Activated gamma-delta T cell (primary cell): ENCODE measurements around the gene CSTF3.
"Not testable (repeated sequence)": the region's sequence is repeated elsewhere in the genome, so short reads cannot be mapped to it uniquely, and the experiment has no call there.

ENCODE experiments used
- DNase-seq: peaks from one replicate; lab custom pipeline; 2025; lab: John Stamatoyannopoulos, UW

The CSTF3 gene

GRCh38 chr11:33160587-33160986, 693 bp downstream of the CSTF3 start:
- no peak for DNase-seq

GRCh38 chr11:33160136-33160535, 1.1 kb downstream of the CSTF3 start:
- DNase-seq, result no peak

GRCh38 chr11:33159378-33159867, 1.9 kb downstream of the CSTF3 start:
- not testable (repeated sequence) for DNase-seq

- DNase-seq, result no peak
Observed at GRCh38 chr11:33158596-33159275, 2.5 kb downstream of the CSTF3 start.

- DNase-seq, result no peak
Observed at GRCh38 chr11:33157103-33158027, 3.9 kb downstream of the CSTF3 start.

- no peak for DNase-seq
Observed at GRCh38 chr11:33151399-33151798, 9.9 kb downstream of the CSTF3 start.

- no peak for DNase-seq
Observed at GRCh38 chr11:33147559-33147958, 13.7 kb downstream of the CSTF3 start.

GRCh38 chr11:33135768-33136443, 25.4 kb downstream of the CSTF3 start:
- DNase-seq, result no peak

- no peak for DNase-seq
Observed at GRCh38 chr11:33135216-33135615, 26.1 kb downstream of the CSTF3 start.

- DNase-seq, result no peak
Observed at GRCh38 chr11:33134276-33134675, 27.0 kb downstream of the CSTF3 start.

GRCh38 chr11:33133761-33134160, 27.5 kb downstream of the CSTF3 start:
- no peak for DNase-seq

- no peak for DNase-seq
Observed at GRCh38 chr11:33132510-33132909, 28.8 kb downstream of the CSTF3 start.

- DNase-seq, result no peak
Observed at GRCh38 chr11:33128739-33129138, 32.5 kb downstream of the CSTF3 start.

- DNase-seq, result no peak
Observed at GRCh38 chr11:33125611-33126010, 35.7 kb downstream of the CSTF3 start.

GRCh38 chr11:33125025-33125424, 36.3 kb downstream of the CSTF3 start:
- DNase-seq, result no peak

GRCh38 chr11:33122696-33123095, 38.6 kb downstream of the CSTF3 start:
- DNase-seq, result not testable (repeated sequence)

GRCh38 chr11:33116535-33116934, 44.7 kb downstream of the CSTF3 start:
- DNase-seq, result no peak

GRCh38 chr11:33110083-33110482, 51.2 kb downstream of the CSTF3 start:
- no peak for DNase-seq

- no peak for DNase-seq
Observed at GRCh38 chr11:33109294-33109895, 51.9 kb downstream of the CSTF3 start.

GRCh38 chr11:33103836-33104235, 57.4 kb downstream of the CSTF3 start:
- DNase-seq, result no peak

GRCh38 chr11:33094157-33094556, 67.1 kb downstream of the CSTF3 start:
- DNase-seq, result no peak

- no peak for DNase-seq
Observed at GRCh38 chr11:33089776-33090175, 71.5 kb downstream of the CSTF3 start.
